WI38 (cell line): ENCODE measurements around the gene COL5A1.

Source experiments
- H3K4me3 ChIP-seq: 2 replicates; pipeline ENCODE4 v1.5.1; 2011; ENCODE audit warnings: low read depth, mild to moderate bottlenecking, control low read depth, low read length
- CTCF ChIP-seq: IDR thresholded peaks from 2 replicates; pipeline ENCODE4 v1.5.1; 2012; ENCODE audit warnings: low read depth, mild to moderate bottlenecking, control low read depth, low read length

COL5A1 gene

GRCh38 chr9:134618163-134618832 is 23.3 kb upstream of the COL5A1 start:
- no peak overlapping the region for H3K4me3 ChIP-seq
- no peak for TF ChIP-seq CTCF

GRCh38 chr9:134618833-134619447 is 22.7 kb upstream of the COL5A1 start:
- H3K4me3 ChIP-seq = no peak overlapping the region
- no peak for TF ChIP-seq CTCF

- H3K4me3 ChIP-seq = no peak overlapping the region
- TF ChIP-seq CTCF = no peak
Observed at GRCh38 chr9:134619448-134619982, 22.1 kb upstream of the COL5A1 start.

GRCh38 chr9:134619983-134620661 is 21.5 kb upstream of the COL5A1 start:
- TF ChIP-seq CTCF = no peak
- no peak overlapping the region for H3K4me3 ChIP-seq

- no peak overlapping the region for H3K4me3 ChIP-seq
- TF ChIP-seq CTCF = no peak
Observed at GRCh38 chr9:134620751-134621557, 20.6 kb upstream of the COL5A1 start.

GRCh38 chr9:134621558-134622110 is 20.0 kb upstream of the COL5A1 start:
- no peak for TF ChIP-seq CTCF
- H3K4me3 ChIP-seq = no peak overlapping the region
